Immature natural killer cell (primary cell): ENCODE measurements around the gene GALNT17. TPM values are rescaled to one million over a fixed set of nuclear protein-coding genes. Genes with fewer than 3 reads are reported as not detected.
"Not testable (repeated sequence)": the region's sequence is repeated elsewhere in the genome, so short reads cannot be mapped to it uniquely, and the experiment has no call there.

Experiments
- DNase-seq, 3 donors: peaks; one replicate each; pipeline ENCODE4 v3.0.0; 2022; ENCODE audit warnings: mixed read lengths in 1 of 3
- H3K27ac Mint-ChIP-seq, 6 donors: one replicate each; pipeline ENCODE4 v1.8.0; 2020; ENCODE audit warnings: mixed read lengths in 6 of 6, mild to moderate bottlenecking in 5 of 6, inconsistent platforms in 4 of 6, moderate library complexity in 3 of 6
- H3K27me3 Mint-ChIP-seq, 3 donors: one replicate each; pipeline ENCODE4 v1.8.0; 2020 to 2021; ENCODE audit warnings: low read depth in 3 of 3, mild to moderate bottlenecking in 3 of 3, mixed read lengths in 3 of 3, moderate library complexity in 3 of 3, inconsistent platforms in 1 of 3
- H3K36me3 Mint-ChIP-seq, 3 donors: one replicate each; pipeline ENCODE4 v1.8.0; 2020; ENCODE audit warnings: mixed read lengths in 3 of 3, inconsistent platforms in 2 of 3, mild to moderate bottlenecking in 2 of 3
- H3K4me1 Mint-ChIP-seq, 2 donors: one replicate each; pipeline ENCODE4 v1.8.0; 2020; ENCODE audit warnings: inconsistent platforms in 2 of 2, mild to moderate bottlenecking in 2 of 2, mixed read lengths in 2 of 2, moderate library complexity in 1 of 2
- H3K4me3 Mint-ChIP-seq, 5 donors: one replicate each; pipeline ENCODE4 v1.8.0; 2020; ENCODE audit warnings: mild to moderate bottlenecking in 5 of 5, mixed read lengths in 5 of 5, inconsistent platforms in 3 of 5, moderate library complexity in 3 of 5
- H3K9me3 Mint-ChIP-seq, 6 donors: one replicate each; pipeline ENCODE4 v1.8.0; 2020; ENCODE audit warnings: mild to moderate bottlenecking in 6 of 6, mixed read lengths in 6 of 6, inconsistent platforms in 4 of 6, moderate library complexity in 3 of 6
- polyA plus RNA-seq, 3 donors: library from polyadenylated mRNA; unstranded; fragments of 300-500 nt; fragmentation: Illumina TruSeq; gene quantifications; one replicate each; pipeline ENCODE4 v1.2.3, GENCODE V29; 2021

GALNT17 gene
- polyA plus RNA-seq, 3 donors from 2014 or later = not detected

GRCh38 chr7:71261066-71261465 is 129.1 kb downstream of the GALNT17 start:
- Mint-ChIP-seq H3K9me3 (peaks cover 8 to 42% (median 19%) of the 10 kb centered on the region in 6 donors), H3K27ac (no peak overlapping the region), H3K36me3 (no peaks in the 10 kb centered on the region), H3K27me3 (peaks cover 0 to 2% (median 0%) of the 10 kb centered on the region in 3 donors), H3K4me1 (no peaks in the 10 kb centered on the region), H3K4me3 (no peak overlapping the region)
- no peak for DNase-seq

GRCh38 chr7:71262834-71263233 is 130.9 kb downstream of the GALNT17 start:
- H3K36me3 Mint-ChIP-seq, H3K27me3 Mint-ChIP-seq, H3K27ac Mint-ChIP-seq, DNase-seq, H3K4me1 Mint-ChIP-seq, H3K4me3 Mint-ChIP-seq: not testable (repeated sequence)
- peaks cover 11 to 48% (median 22%) of the 10 kb centered on the region in 6 donors for H3K9me3 Mint-ChIP-seq

GRCh38 chr7:71264005-71264404 is 132.1 kb downstream of the GALNT17 start:
- H3K9me3 Mint-ChIP-seq = peaks cover 8 to 40% (median 18%) of the 10 kb centered on the region in 6 donors
- H3K36me3 Mint-ChIP-seq = peaks cover 0 to 4% (median 0%) of the 10 kb centered on the region in 3 donors
- no peaks in the 10 kb centered on the region for H3K4me1 Mint-ChIP-seq
- peaks cover 0 to 2% (median 0%) of the 10 kb centered on the region in 3 donors for H3K27me3 Mint-ChIP-seq
- H3K4me3 Mint-ChIP-seq = no peak overlapping the region
- DNase-seq = no peak
- no peak overlapping the region for H3K27ac Mint-ChIP-seq

- Mint-ChIP-seq H3K27me3 (peaks cover 0 to 2% (median 0%) of the 10 kb centered on the region in 3 donors), H3K4me3 (no peak overlapping the region), H3K9me3 (peaks cover 8 to 43% (median 22%) of the 10 kb centered on the region in 6 donors), H3K27ac (no peak overlapping the region), H3K4me1 (no peaks in the 10 kb centered on the region), H3K36me3 (peaks cover 0 to 4% (median 0%) of the 10 kb centered on the region in 3 donors)
- no peak for DNase-seq
Observed at GRCh38 chr7:71266912-71267311, 135.0 kb downstream of the GALNT17 start.

GRCh38 chr7:71267734-71268469 is 136.0 kb downstream of the GALNT17 start:
- H3K9me3 Mint-ChIP-seq = peaks cover 7 to 45% (median 20%) of the 10 kb centered on the region in 6 donors
- no peak overlapping the region for H3K27ac Mint-ChIP-seq
- H3K27me3 Mint-ChIP-seq = no peaks in the 10 kb centered on the region
- no peak for DNase-seq
- H3K4me3 Mint-ChIP-seq = no peak overlapping the region
- H3K4me1 Mint-ChIP-seq = no peaks in the 10 kb centered on the region
- peaks cover 0 to 4% (median 0%) of the 10 kb centered on the region in 3 donors for H3K36me3 Mint-ChIP-seq

GRCh38 chr7:71270558-71270957 is 138.6 kb downstream of the GALNT17 start:
- Mint-ChIP-seq H3K4me1 (no peaks in the 10 kb centered on the region), H3K9me3 (peaks cover 4 to 30% (median 17%) of the 10 kb centered on the region in 6 donors)

GRCh38 chr7:71271203-71271602 is 139.3 kb downstream of the GALNT17 start:
- Mint-ChIP-seq H3K36me3 (peaks cover 0 to 4% (median 0%) of the 10 kb centered on the region in 3 donors), H3K9me3 (peaks cover 5 to 29% (median 14%) of the 10 kb centered on the region in 6 donors), H3K4me3 (no peak overlapping the region), H3K27me3 (no peaks in the 10 kb centered on the region), H3K27ac (no peak overlapping the region), H3K4me1 (no peaks in the 10 kb centered on the region)
- DNase-seq = no peak

More at GRCh38 chr7:71270558-71270957, 138.6 kb downstream of the GALNT17 start:
- no peak for DNase-seq
- Mint-ChIP-seq H3K4me3 (no peak overlapping the region), H3K27me3 (no peaks in the 10 kb centered on the region), H3K36me3 (peaks cover 0 to 4% (median 0%) of the 10 kb centered on the region in 3 donors), H3K27ac (no peak overlapping the region)

- H3K9me3 Mint-ChIP-seq = peaks cover 2 to 24% (median 10%) of the 10 kb centered on the region in 6 donors
- no peaks in the 10 kb centered on the region for H3K27me3 Mint-ChIP-seq
- no peak overlapping the region for H3K27ac Mint-ChIP-seq
- no peaks in the 10 kb centered on the region for H3K4me1 Mint-ChIP-seq
- no peak for DNase-seq
- H3K4me3 Mint-ChIP-seq = no peak overlapping the region
- no peaks in the 10 kb centered on the region for H3K36me3 Mint-ChIP-seq
Observed at GRCh38 chr7:71272509-71273490, 140.9 kb downstream of the GALNT17 start.

GRCh38 chr7:71278257-71278656 is 146.3 kb downstream of the GALNT17 start:
- peaks cover 6 to 29% (median 15%) of the 10 kb centered on the region in 6 donors for H3K9me3 Mint-ChIP-seq
- no peak overlapping the region for H3K4me3 Mint-ChIP-seq
- H3K4me1 Mint-ChIP-seq = no peaks in the 10 kb centered on the region
- no peaks in the 10 kb centered on the region for H3K36me3 Mint-ChIP-seq
- no peak for DNase-seq
- no peak overlapping the region for H3K27ac Mint-ChIP-seq
- H3K27me3 Mint-ChIP-seq = peaks cover 0 to 3% (median 0%) of the 10 kb centered on the region in 3 donors

- Mint-ChIP-seq H3K9me3 (peaks cover 6 to 19% (median 10%) of the 10 kb centered on the region in 6 donors), H3K36me3 (no peaks in the 10 kb centered on the region), H3K27ac (no peak overlapping the region), H3K4me1 (no peaks in the 10 kb centered on the region), H3K4me3 (no peak overlapping the region), H3K27me3 (peaks cover 0 to 3% (median 0%) of the 10 kb centered on the region in 3 donors)
- no peak for DNase-seq
Observed at GRCh38 chr7:71281261-71281660, 149.3 kb downstream of the GALNT17 start.

- Mint-ChIP-seq H3K27ac (no peak overlapping the region), H3K36me3 (no peaks in the 10 kb centered on the region), H3K4me3 (no peak overlapping the region), H3K4me1 (no peaks in the 10 kb centered on the region), H3K27me3 (peaks cover 0 to 3% (median 0%) of the 10 kb centered on the region in 3 donors), H3K9me3 (peaks cover 5 to 19% (median 9%) of the 10 kb centered on the region in 6 donors)
- DNase-seq = no peak
Observed at GRCh38 chr7:71283802-71284201, 151.9 kb downstream of the GALNT17 start.

- H3K9me3 Mint-ChIP-seq = peaks cover 0 to 8% (median 2%) of the 10 kb centered on the region in 6 donors
- H3K27me3 Mint-ChIP-seq = peaks cover 0 to 2% (median 0%) of the 10 kb centered on the region in 3 donors
- no peak overlapping the region for H3K27ac Mint-ChIP-seq
- DNase-seq = no peak
- no peaks in the 10 kb centered on the region for H3K36me3 Mint-ChIP-seq
- H3K4me3 Mint-ChIP-seq = no peak overlapping the region
- no peaks in the 10 kb centered on the region for H3K4me1 Mint-ChIP-seq
Observed at GRCh38 chr7:71285571-71286145, 153.7 kb downstream of the GALNT17 start.

GRCh38 chr7:71286336-71286735 is 154.4 kb downstream of the GALNT17 start:
- Mint-ChIP-seq H3K4me3 (no peak overlapping the region), H3K27ac (no peak overlapping the region), H3K27me3 (peaks cover 0 to 2% (median 0%) of the 10 kb centered on the region in 3 donors), H3K9me3 (peaks cover 0 to 6% (median 0%) of the 10 kb centered on the region in 6 donors), H3K4me1 (no peaks in the 10 kb centered on the region), H3K36me3 (no peaks in the 10 kb centered on the region)
- no peak for DNase-seq
